K562 (cell line): ENCODE measurements around the gene UBXN2A. TPM values are rescaled to one million over a fixed set of nuclear protein-coding genes. Genes with fewer than 3 reads are reported as not detected.

Source experiments
- BCOR ChIP-seq: fragments of 450-650 bp; IDR thresholded peaks from 2 replicates; pipeline ENCODE4 v1.6.1; 2016
- CBX2 ChIP-seq: fragments of 200-600 bp; sonication (generic); IDR thresholded peaks from one replicate; pipeline ENCODE4 v1.6.1; 2012; ENCODE audit warnings: mild to moderate bottlenecking, low read length, inconsistent platforms; ENCODE audit not compliant: insufficient read depth, poor library complexity, severe bottlenecking
- CREB1 ChIP-seq, 2 experiments: sonication (generic) in 1 of 2; formaldehyde crosslinking in 1 of 2; IDR thresholded peaks; 2 replicates each; pipeline versions ENCODE4 v1.6.1 to v1.8.0; 2012 to 2022; ENCODE audit warnings: inconsistent platforms in 1 of 2, mild to moderate bottlenecking in 1 of 2, missing genetic modification reagents in 1 of 2, moderate library complexity in 1 of 2
- HCFC1 ChIP-seq: IDR thresholded peaks from 2 replicates; pipeline ENCODE4 v1.6.1; 2012; ENCODE audit warnings: low read depth, low read length, improper control_type of control experiment
- ILF3 ChIP-seq: fragments of 450-650 bp; IDR thresholded peaks from 2 replicates; pipeline ENCODE4 v1.6.1; 2018; ENCODE audit warnings: antibody characterized with exemption, mild to moderate bottlenecking, moderate library complexity, borderline replicate concordance
- LCOR ChIP-seq: sonication (generic); formaldehyde crosslinking; IDR thresholded peaks from 2 replicates; pipeline ENCODE4 v1.8.0; 2022; ENCODE audit warnings: mild to moderate bottlenecking, missing genetic modification reagents
- MCM7 ChIP-seq, 2 experiments: fragments of 450-650 bp; IDR thresholded peaks; 2 replicates each; pipeline ENCODE4 v1.6.1; 2016 to 2018
- NCOA1 ChIP-seq: fragments of 450-650 bp; IDR thresholded peaks from 2 replicates; pipeline ENCODE4 v1.6.1; 2016; ENCODE audit warnings: low read depth
- NFXL1 ChIP-seq: fragments of 450-650 bp; formaldehyde crosslinking; IDR thresholded peaks from 2 replicates; pipeline ENCODE4 v1.4.0; 2021; ENCODE audit warnings: mild to moderate bottlenecking
- NR1H2 ChIP-seq: sonication (generic); formaldehyde crosslinking; IDR thresholded peaks from 2 replicates; pipeline ENCODE4 v1.4.0; 2020; ENCODE audit warnings: mild to moderate bottlenecking, missing genetic modification reagents
- OTX1 ChIP-seq: fragments of 450-650 bp; formaldehyde crosslinking; IDR thresholded peaks from 2 replicates; pipeline ENCODE4 v1.4.0; 2022; ENCODE audit warnings: mild to moderate bottlenecking
- POLR3G ChIP-seq: IDR thresholded peaks from 2 replicates; pipeline ENCODE4 v1.6.1; 2011; ENCODE audit not compliant: insufficient read length, insufficient replicate concordance; ENCODE audit errors: extremely low read depth
- SMAD1 ChIP-seq: fragments of 150-350 bp; IDR thresholded peaks from 2 replicates; pipeline ENCODE4 v1.6.1; 2014; ENCODE audit warnings: low read length, low read depth; ENCODE audit not compliant: partially characterized antibody
- XRCC3 ChIP-seq: fragments of 450-650 bp; IDR thresholded peaks from 2 replicates; pipeline ENCODE4 v1.6.1; 2017; ENCODE audit warnings: mild to moderate bottlenecking, moderate library complexity
- ZBTB8A ChIP-seq: fragments of 450-650 bp; IDR thresholded peaks from 2 replicates; pipeline ENCODE4 v1.6.1; 2018; ENCODE audit warnings: mild to moderate bottlenecking, moderate library complexity; ENCODE audit not compliant: partially characterized antibody
- polyA plus RNA-seq, 8 experiments: library from polyadenylated mRNA; depleted of rRNA in 4 of 8; stranded (reverse) in 5 of 8; unstranded in 3 of 8; fragments of >200 nt; fragmentation: Nextera tagmentation in 2 of 8; fragmentation: Illumina TruSeq in 1 of 8; extraction: Ambion mirVana in 2 of 8; extraction: Trizol in 1 of 8; gene quantifications; 2 replicates each; pipeline versions ENCODE4 v1.2.1 to v1.2.3, GENCODE V29; 2011 to 2014; ENCODE audit warnings: inconsistent platforms in 1 of 8, missing spikeins in 1 of 8
- total RNA-seq, 7 experiments: library from RNA; depleted of rRNA in 6 of 7; stranded (reverse); fragments of >200 nt in 6 of 7; fragmentation: Illumina TruSeq in 2 of 7; extraction: Trizol in 2 of 7; gene quantifications; 2 replicates each; pipeline versions ENCODE4 v1.2.1 to v1.2.3, GENCODE V29; 2011 to 2021; ENCODE audit warnings: low replicate concordance in 1 of 7
- TF ChIP-seq, protein P1 (sequence below): sonication (generic); formaldehyde crosslinking; IDR thresholded peaks from 2 replicates; pipeline ENCODE4 v1.8.1; 2023; ENCODE audit warnings: missing genetic modification reagents, mild to moderate bottlenecking, borderline replicate concordance
- TF ChIP-seq, protein P2 (sequence below): sonication (generic); formaldehyde crosslinking; IDR thresholded peaks from 2 replicates; pipeline ENCODE4 v1.8.0; 2022; ENCODE audit warnings: mild to moderate bottlenecking, missing genetic modification reagents
- TF ChIP-seq, protein P3 (sequence below): sonication (generic); formaldehyde crosslinking; IDR thresholded peaks from 2 replicates; pipeline ENCODE4 v1.4.0; 2020; ENCODE audit warnings: mild to moderate bottlenecking, missing genetic modification reagents
- TF ChIP-seq, protein P4 (sequence below): fragments of 450-650 bp; IDR thresholded peaks from 2 replicates; pipeline ENCODE4 v1.6.1; 2016; ENCODE audit warnings: missing biosample characterization, missing genetic modification characterization

The UBXN2A gene
- total and polyA plus RNA-seq, 9 of the 15 experiments (the other 6 are each of a cell fraction or from before 2014, with no cell fraction given): 3.4 to 25.6 (median 16.0) TPM

DNA sequence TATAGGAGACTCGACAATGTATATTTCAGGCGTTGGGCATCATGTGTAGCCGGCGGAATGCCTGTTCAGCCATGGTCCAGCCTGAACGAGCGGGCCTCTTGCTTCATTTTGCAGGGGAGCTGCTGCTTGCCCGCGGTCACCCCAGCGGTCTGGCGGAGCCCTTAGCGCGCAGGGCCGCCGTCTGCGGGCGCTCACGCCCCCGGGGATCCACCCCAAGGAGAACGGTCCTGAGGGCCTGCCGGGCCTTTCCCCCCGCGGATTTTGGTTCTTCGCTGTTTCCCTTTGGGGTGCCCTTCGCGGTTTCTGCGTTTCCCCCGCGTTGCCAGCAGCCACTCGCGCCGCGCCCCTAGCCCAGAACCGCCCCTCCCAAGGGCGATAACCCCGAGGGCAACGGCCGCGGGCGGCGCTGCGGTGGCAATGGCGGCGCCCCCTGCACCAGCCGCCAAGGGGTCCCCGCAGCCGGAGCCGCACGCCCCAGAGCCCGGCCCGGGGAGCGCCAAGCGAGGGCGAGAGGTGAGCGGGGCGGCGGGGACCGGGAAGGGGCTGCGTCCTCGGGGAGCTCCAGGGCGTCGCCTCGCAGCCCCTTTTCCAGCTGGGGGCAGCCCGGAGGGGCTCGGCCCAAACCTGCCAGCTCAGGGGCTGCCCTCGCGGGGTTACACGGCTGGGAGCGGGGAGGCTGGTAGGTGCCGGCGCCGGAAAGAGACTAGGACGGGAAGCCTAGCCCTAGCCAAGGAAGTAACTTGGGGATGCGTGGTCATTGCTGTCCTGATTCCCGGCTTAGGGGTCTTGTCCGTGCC, 69.6 kb downstream of the UBXN2A start, which contains the start of gene MFSD2B (continued):
- TF ChIP-seq SMAD1 (no peak), HCFC1 (no peak), NFXL1 (CRISPR knock-in tag) (no peak), ILF3 (peak; percentile 72; the same call in 1 of the 2 replicates), CBX2 (no peak), CREB1 (IDR thresholded peaks at IDR 0.05) (no peak), CREB1 (CRISPR knock-in tag; IDR thresholded peaks at IDR 0.05) (0 out of 2 replicates have a peak, but pooled peaks have one; percentile 34), LCOR (CRISPR knock-in tag) (peak; percentile 70; the same call in 1 of the 2 replicates), XRCC3 (no peak), MCM7 (IDR thresholded peaks at IDR 0.05) (no peak), OTX1 (no peak), POLR3G (no peak), NCOA1 (no peak), BCOR (no peak), ZBTB8A (no peak), NR1H2 (no peak)
- TF ChIP-seq, protein P1, sequence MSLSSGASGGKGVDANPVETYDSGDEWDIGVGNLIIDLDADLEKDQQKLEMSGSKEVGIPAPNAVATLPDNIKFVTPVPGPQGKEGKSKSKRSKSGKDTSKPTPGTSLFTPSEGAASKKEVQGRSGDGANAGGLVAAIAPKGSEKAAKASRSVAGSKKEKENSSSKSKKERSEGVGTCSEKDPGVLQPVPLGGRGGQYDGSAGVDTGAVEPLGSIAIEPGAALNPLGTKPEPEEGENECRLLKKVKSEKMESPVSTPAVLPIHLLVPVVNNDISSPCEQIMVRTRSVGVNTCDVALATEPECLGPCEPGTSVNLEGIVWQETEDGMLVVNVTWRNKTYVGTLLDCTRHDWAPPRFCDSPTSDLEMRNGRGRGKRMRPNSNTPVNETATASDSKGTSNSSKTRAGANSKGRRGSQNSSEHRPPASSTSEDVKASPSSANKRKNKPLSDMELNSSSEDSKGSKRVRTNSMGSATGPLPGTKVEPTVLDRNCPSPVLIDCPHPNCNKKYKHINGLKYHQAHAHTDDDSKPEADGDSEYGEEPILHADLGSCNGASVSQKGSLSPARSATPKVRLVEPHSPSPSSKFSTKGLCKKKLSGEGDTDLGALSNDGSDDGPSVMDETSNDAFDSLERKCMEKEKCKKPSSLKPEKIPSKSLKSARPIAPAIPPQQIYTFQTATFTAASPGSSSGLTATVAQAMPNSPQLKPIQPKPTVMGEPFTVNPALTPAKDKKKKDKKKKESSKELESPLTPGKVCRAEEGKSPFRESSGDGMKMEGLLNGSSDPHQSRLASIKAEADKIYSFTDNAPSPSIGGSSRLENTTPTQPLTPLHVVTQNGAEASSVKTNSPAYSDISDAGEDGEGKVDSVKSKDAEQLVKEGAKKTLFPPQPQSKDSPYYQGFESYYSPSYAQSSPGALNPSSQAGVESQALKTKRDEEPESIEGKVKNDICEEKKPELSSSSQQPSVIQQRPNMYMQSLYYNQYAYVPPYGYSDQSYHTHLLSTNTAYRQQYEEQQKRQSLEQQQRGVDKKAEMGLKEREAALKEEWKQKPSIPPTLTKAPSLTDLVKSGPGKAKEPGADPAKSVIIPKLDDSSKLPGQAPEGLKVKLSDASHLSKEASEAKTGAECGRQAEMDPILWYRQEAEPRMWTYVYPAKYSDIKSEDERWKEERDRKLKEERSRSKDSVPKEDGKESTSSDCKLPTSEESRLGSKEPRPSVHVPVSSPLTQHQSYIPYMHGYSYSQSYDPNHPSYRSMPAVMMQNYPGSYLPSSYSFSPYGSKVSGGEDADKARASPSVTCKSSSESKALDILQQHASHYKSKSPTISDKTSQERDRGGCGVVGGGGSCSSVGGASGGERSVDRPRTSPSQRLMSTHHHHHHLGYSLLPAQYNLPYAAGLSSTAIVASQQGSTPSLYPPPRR (CRISPR knock-in tag): no peak
- TF ChIP-seq, protein P2, sequence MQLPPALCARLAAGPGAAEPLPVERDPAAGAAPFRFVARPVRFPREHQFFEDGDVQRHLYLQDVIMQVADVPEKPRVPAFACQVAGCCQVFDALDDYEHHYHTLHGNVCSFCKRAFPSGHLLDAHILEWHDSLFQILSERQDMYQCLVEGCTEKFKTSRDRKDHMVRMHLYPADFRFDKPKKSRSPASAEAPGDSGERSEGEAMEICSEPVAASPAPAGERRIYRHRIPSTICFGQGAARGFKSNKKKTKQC: no peak
- TF ChIP-seq, protein P3, sequence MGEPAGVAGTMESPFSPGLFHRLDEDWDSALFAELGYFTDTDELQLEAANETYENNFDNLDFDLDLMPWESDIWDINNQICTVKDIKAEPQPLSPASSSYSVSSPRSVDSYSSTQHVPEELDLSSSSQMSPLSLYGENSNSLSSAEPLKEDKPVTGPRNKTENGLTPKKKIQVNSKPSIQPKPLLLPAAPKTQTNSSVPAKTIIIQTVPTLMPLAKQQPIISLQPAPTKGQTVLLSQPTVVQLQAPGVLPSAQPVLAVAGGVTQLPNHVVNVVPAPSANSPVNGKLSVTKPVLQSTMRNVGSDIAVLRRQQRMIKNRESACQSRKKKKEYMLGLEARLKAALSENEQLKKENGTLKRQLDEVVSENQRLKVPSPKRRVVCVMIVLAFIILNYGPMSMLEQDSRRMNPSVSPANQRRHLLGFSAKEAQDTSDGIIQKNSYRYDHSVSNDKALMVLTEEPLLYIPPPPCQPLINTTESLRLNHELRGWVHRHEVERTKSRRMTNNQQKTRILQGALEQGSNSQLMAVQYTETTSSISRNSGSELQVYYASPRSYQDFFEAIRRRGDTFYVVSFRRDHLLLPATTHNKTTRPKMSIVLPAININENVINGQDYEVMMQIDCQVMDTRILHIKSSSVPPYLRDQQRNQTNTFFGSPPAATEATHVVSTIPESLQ (CRISPR knock-in tag): no peak
- TF ChIP-seq, protein P4, sequence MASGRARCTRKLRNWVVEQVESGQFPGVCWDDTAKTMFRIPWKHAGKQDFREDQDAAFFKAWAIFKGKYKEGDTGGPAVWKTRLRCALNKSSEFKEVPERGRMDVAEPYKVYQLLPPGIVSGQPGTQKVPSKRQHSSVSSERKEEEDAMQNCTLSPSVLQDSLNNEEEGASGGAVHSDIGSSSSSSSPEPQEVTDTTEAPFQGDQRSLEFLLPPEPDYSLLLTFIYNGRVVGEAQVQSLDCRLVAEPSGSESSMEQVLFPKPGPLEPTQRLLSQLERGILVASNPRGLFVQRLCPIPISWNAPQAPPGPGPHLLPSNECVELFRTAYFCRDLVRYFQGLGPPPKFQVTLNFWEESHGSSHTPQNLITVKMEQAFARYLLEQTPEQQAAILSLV (tag): no peak
